ENCODE results near the gene KRCC1.

Gene KRCC1

DNA sequence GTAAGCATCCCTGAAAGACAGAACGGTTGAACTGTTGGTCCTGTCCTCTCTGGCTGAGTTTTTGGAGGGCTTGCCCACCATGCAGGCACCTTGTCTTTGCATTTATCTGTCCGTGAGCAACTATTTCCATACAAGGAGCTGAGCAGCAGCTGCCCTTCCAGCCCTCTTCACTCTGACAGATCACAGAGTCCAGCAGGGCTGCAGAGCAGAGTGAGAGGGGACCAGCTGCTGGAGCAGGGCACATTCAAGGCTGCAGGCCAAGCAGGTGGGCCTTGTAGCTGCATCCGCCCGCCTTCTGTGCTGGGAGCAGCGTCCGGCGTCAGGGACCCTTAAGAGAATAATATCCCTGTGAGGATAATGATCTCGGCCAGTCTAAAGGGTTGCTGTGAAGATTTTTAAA lies 21.5 kb upstream of the KRCC1 start:
- in situ Hi-C loops (cut with MboI; ENCODE audit: low sequenced_read_pairs) = no loop called here

GRCh38 chr2:88074854-88075292 lies 19.3 kb upstream of the KRCC1 start:
- in situ Hi-C loops (cut with MboI; ENCODE audit: low sequenced_read_pairs) = no loop called here

DNA sequence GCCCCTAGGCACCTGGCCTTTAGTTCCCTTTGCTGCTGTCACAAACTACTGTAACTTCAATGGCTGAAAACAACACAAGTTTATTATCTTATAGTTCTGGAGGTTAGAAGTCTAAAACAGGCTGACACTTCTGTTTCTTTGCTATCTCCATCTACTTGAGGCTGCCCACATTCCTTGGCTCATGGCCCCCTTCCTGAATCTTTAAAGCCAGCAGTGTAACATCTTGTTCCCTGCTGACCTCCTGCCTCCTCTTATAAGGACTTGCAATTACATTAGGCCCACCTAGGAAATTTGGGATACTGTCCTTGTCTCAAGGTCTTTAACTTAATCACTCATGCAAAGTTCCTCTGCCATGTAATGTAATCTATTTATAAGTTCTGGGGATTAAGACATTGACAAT lies 18.6 kb upstream of the KRCC1 start:
- in situ Hi-C loops (cut with MboI; ENCODE audit: low sequenced_read_pairs) = no loop called here

DNA sequence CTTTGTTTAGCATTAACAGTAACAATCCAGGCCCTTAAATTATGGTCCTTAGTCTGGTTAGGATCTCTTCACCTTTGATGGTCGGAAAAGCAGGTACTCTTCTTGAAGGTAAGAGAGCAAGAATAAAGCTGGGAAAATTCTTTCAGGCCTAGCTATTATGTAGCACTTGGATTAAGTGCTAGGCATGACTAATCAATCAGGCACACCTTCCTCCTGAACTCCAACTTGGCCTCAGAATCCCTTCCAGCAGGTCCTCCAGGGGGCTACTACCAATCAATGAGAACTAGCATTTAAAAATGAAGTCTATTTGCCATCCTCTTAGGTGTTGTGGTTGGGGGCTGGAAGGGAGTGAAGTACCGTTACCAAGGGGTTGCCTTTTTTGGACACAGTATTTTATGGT lies 15.8 kb upstream of the KRCC1 start:
- in situ Hi-C loops (cut with MboI; ENCODE audit: low sequenced_read_pairs) = no loop called here

- in situ Hi-C loops (cut with MboI; ENCODE audit: low sequenced_read_pairs) = no loop called here
Observed at GRCh38 chr2:88070055-88070454, 14.5 kb upstream of the KRCC1 start.

DNA sequence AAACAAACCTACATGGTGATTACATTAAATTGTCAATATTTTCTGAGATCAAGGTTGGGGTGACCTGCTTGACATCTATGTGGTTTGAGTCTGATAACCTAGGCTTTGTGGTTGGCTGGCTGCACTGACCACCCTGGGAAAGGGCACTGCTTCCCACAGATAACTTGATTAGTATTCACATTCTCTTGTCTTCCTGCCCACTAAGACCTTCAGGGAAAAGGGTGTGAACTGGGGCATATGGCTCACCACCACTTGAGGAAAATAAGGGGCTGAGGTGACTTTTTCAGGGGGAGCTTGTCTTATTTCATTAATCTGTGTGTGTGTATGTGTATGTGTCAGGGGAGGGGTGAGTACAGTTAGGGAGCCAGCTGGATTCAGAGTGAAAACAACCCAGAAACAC lies 13.5 kb upstream of the KRCC1 start:
- in situ Hi-C loops (cut with MboI; ENCODE audit: low sequenced_read_pairs) = no loop called here

DNA sequence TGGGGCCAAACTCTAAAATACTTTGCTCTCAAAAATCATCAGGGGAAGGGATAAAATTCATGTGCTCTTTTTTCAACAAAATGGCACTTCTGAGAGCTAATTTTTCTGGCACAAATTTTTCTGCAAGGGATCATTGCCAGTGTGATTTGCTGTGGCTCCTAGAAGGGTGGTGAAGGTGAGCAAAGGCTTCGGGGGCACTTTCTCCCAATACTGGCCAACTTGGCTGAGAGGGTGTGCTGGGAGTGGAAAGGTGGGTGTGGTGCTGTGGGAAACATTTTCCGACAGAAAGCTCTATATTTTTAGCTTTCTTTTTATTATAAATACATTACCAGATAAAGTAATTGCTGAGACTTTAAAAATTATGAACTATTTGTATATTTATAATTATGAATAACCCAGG lies 12.5 kb upstream of the KRCC1 start:
- in situ Hi-C loops (cut with MboI; ENCODE audit: low sequenced_read_pairs) = no loop called here

DNA sequence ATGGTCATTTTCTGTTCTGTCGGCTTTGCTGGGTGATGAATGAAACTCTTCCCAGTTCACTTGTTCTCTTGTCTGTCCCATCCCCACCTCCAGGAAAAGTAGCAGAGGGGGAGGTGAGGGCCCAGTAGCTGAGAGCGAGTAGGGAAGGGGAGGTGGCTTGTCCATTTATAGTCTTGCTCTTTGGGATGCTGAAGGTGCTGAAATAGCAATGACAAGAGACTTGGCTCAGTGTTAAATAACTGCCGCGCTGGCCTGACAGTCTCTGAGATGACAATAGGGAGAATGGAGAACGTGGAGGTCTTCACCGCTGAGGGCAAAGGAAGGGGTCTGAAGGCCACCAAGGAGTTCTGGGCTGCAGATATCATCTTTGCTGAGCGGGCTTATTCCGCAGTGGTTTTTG lies 12.0 kb upstream of the KRCC1 start, which contains the start of gene SMYD1:
Gene SMYD1, plus strand, starts transcription at position 228 of the 400 bp plus-strand sequence. Its CDS starts 40 bp downstream, at position 268.
- in situ Hi-C loops (cut with MboI; ENCODE audit: low sequenced_read_pairs) = no loop called here

DNA sequence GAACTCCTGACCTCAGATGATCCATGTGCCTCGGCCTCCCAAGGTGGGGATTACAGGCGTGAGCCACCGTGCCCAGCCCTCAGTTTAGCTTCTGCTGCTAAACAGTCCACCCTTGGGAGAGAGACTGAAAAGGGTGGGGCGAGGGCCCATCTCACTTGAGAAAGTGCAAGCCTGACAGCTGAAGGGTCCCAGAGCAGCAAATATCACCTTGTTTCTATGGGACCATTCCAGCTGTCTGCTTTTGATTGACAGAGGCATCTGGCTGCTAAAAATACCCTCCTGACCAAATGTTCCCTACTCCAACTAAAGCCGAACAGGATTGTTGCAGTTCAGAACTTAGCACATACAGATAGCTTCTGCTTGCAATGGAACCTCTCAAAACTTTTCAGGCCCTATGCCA lies 11.6 kb upstream of the KRCC1 start:
- in situ Hi-C loops (cut with MboI; ENCODE audit: low sequenced_read_pairs) = no loop called here

- in situ Hi-C loops (cut with MboI; ENCODE audit: low sequenced_read_pairs) = no loop called here
Observed at GRCh38 chr2:88066543-88066942, 11.0 kb upstream of the KRCC1 start.

GRCh38 chr2:88061295-88061694 lies 5.7 kb upstream of the KRCC1 start:
- in situ Hi-C loops (cut with MboI; ENCODE audit: low sequenced_read_pairs) = loop anchor here (5.0 kb wide), 1 partner anchor 96 kb away; no protein-coding TSS in a partner anchor

DNA sequence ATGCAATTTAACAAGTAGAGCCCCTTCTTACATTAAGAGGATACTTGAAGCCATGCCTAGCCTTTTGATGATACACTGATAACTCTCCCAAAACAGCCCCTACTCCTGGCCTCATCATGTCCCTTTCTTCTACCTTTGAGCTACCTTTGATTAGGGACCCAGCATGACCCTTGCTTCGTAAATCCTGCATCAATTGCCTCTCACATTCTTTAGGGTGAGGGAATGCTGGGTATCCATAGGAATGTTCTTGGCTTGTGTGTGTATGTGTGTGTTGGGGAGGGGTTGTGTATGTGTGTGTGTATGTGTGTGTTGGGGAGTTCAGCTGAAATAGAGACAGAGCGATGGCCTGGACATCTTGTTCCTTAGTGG lies 5.3 kb upstream of the KRCC1 start:
- in situ Hi-C loops (cut with MboI; ENCODE audit: low sequenced_read_pairs) = loop anchor here (5.0 kb wide), 1 partner anchor 96 kb away; no protein-coding TSS in a partner anchor

DNA sequence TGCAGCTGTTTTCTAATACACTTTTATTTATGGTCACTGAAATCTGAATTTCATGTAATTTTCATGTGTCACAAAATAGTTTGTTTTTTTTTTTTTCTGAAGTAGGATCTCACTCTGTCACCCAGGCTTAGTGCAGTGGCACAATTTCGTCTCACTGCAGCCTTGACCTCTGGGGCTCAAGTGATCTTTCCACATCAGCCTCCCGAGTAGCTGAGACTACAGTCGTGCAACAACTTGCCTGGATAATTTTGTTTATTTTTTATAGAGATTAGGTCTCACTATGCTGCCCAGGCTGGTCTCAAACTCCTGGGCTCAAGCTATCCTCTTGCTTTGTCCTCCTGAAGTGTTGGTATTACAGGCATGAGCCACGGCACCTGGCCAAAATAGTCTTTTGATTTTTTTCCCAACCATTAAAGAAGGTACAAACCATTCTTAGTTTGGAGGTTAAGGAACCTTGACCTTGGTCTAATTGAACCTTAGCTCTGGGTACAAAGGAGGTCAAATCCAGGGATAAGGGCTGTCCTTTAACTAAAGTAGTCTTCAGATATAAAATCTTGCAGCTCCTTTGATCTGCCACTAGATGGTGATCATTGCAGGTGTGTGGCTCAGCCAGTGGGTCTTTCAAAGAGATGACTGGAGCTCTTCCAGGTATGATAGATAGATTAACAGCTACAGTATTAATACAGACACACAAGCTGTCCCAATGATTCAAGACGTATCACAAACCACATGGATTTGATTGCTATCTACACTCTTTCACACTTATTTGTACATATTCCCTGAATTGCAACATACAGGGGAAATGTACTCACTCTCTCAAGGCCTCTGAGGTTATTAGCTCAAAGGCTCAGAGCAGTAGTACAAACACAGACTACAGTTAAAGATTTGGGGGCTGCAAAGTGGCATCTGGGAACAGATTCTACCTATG lies 4.7 kb upstream of the KRCC1 start:
- in situ Hi-C loops (cut with MboI; ENCODE audit: low sequenced_read_pairs) = loop anchor here (5.0 kb wide), 1 partner anchor 97 kb away; no protein-coding TSS in a partner anchor

DNA sequence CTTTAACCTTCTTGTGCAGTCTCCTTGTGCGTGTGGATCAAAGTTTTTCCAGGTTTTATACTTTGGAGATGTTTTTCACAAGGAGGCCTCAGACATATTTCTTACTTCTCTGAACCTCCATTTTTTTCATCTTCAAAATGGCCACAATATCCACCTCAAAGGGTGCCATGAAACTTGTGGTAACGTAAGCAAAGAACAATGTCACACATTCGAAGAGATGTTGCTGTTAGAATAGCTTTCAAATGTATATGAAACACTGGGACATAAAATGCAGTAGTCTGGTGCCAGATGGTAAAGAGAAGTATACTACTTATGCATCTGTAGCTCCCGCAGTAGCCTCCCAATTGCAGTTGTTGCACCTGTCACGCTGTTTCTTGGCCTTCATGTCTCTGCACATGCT lies 2.6 kb upstream of the KRCC1 start:
- in situ Hi-C loops (cut with MboI; ENCODE audit: low sequenced_read_pairs) = no loop called here

GRCh38 chr2:88057437-88057844 lies 1.9 kb upstream of the KRCC1 start:
- in situ Hi-C loops (cut with MboI; ENCODE audit: low sequenced_read_pairs) = no loop called here

DNA sequence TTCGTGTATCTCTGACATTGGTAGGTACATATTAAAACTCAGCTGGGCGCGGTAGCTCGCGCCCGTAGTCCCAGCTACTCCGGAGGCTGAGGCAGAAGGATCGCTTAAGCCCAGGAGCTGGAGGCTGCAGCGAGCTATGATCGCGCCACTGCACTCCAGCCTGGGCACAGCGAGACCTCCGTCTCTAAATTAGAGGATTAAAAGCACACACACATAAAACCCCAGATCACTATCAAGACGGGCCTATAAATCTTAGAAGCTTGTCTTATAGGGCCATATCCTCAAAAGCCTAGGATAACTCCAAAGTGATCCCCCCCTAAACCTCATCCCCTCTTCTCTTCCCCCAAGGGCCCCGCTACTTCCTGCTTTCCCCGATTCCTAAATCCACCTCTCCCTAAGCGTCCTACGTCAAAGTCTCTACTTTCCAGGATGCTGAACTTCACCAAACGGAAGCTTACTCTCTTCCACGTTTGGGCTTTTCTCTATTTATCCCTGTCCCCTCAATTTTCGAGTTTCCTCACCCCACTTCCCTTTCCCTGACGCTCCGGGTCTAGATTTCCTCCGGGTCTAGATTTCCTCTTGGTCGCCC lies 707 bp downstream of the KRCC1 start:
- in situ Hi-C loops (cut with MboI; ENCODE audit: low sequenced_read_pairs) = no loop called here

- in situ Hi-C loops (cut with MboI; ENCODE audit: low sequenced_read_pairs) = no loop called here
Observed at GRCh38 chr2:88053934-88054781, 1.4 kb downstream of the KRCC1 start.

- in situ Hi-C loops (cut with MboI; ENCODE audit: low sequenced_read_pairs) = no loop called here
Observed at GRCh38 chr2:88053296-88053695, 2.3 kb downstream of the KRCC1 start.

- in situ Hi-C loops (cut with MboI; ENCODE audit: low sequenced_read_pairs) = no loop called here
Observed at GRCh38 chr2:88051792-88052191, 3.8 kb downstream of the KRCC1 start.

DNA sequence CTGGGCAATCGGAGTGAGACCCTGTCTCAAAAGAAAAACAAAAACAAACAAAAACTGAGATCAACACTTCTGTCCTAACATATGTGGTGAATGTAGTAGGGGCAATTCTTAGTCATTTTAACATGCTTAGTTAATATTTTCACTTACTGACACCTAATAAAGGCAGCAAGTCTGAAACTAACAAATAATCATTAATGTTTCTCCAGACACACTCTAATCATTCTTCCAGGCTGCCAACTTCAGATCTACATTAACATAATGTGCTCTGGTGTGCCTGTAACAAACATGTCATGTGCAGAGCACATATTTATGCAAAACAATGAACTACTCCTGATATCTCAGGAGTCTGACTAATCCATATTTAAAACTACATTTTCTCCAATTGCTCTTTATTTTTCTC lies 6.0 kb downstream of the KRCC1 start:
- in situ Hi-C loops (cut with MboI; ENCODE audit: low sequenced_read_pairs) = no loop called here

DNA sequence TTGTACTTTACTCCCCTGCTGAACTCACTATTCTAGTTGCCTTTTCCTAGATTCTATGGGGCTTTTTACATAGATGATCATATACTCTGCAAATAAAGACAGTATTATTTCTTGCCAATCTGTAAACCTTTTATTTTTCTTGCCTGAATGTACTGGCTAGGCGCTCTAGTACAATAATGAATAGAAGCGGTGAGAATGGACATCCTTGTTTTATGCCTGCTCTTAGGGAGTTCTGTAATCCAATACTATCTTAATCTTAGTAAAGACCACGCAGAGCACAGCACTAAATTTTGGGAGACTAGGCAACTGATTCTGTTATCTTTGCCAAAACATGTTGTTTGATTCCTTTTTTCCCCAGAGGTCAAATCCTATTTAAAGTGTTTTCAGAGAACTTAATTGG lies 7.0 kb downstream of the KRCC1 start:
- in situ Hi-C loops (cut with MboI; ENCODE audit: low sequenced_read_pairs) = no loop called here

Measured in HL-60/S4 (cell line).